ENCODE measurements around the gene PREX1. TPM values are rescaled to one million over a fixed set of nuclear protein-coding genes. Genes with fewer than 3 reads are reported as not detected.

The PREX1 gene
- total RNA-seq, 1 experiment from 2014 or later: 41.4 TPM

GRCh38 chr20:48652961-48653705 is 174.7 kb downstream of the PREX1 start:
- no peak for DNase-seq (ENCODE audit: low read depth)
- in situ Hi-C loops (cut with HindIII; ENCODE audit: low pct_unique_long_range_greater_than_20kb, low sequenced_read_pairs): no loop called here

- no peak for DNase-seq (ENCODE audit: low read depth)
- in situ Hi-C loops (cut with HindIII; ENCODE audit: low pct_unique_long_range_greater_than_20kb, low sequenced_read_pairs): no loop called here
Observed at GRCh38 chr20:48651960-48652359, 175.8 kb downstream of the PREX1 start.

- in situ Hi-C loops (cut with HindIII; ENCODE audit: low pct_unique_long_range_greater_than_20kb, low sequenced_read_pairs): no loop called here
- DNase-seq (ENCODE audit: low read depth): no peak
Observed at GRCh38 chr20:48651271-48651670, 176.5 kb downstream of the PREX1 start.

GRCh38 chr20:48649868-48650267 is 177.9 kb downstream of the PREX1 start:
- DNase-seq (ENCODE audit: low read depth): no peak
- in situ Hi-C loops (cut with HindIII; ENCODE audit: low pct_unique_long_range_greater_than_20kb, low sequenced_read_pairs): no loop called here

- in situ Hi-C loops (cut with HindIII; ENCODE audit: low pct_unique_long_range_greater_than_20kb, low sequenced_read_pairs): no loop called here
- no peak for DNase-seq (ENCODE audit: low read depth)
Observed at GRCh38 chr20:48649104-48649626, 178.6 kb downstream of the PREX1 start.

- DNase-seq (ENCODE audit: low read depth): no peak
- in situ Hi-C loops (cut with HindIII; ENCODE audit: low pct_unique_long_range_greater_than_20kb, low sequenced_read_pairs): no loop called here
Observed at GRCh38 chr20:48648482-48649051, 179.2 kb downstream of the PREX1 start.

- no peak for DNase-seq (ENCODE audit: low read depth)
- in situ Hi-C loops (cut with HindIII; ENCODE audit: low pct_unique_long_range_greater_than_20kb, low sequenced_read_pairs): no loop called here
Observed at GRCh38 chr20:48647858-48648257, 179.9 kb downstream of the PREX1 start.

GRCh38 chr20:48645666-48646065 is 182.1 kb downstream of the PREX1 start:
- DNase-seq (ENCODE audit: low read depth): no peak
- in situ Hi-C loops (cut with HindIII; ENCODE audit: low pct_unique_long_range_greater_than_20kb, low sequenced_read_pairs): no loop called here

- in situ Hi-C loops (cut with HindIII; ENCODE audit: low pct_unique_long_range_greater_than_20kb, low sequenced_read_pairs): no loop called here
- DNase-seq (ENCODE audit: low read depth): no peak
Observed at GRCh38 chr20:48644286-48644828, 183.4 kb downstream of the PREX1 start.

- in situ Hi-C loops (cut with HindIII; ENCODE audit: low pct_unique_long_range_greater_than_20kb, low sequenced_read_pairs): no loop called here
- DNase-seq (ENCODE audit: low read depth): no peak
Observed at GRCh38 chr20:48642105-48642880, 185.5 kb downstream of the PREX1 start.

GRCh38 chr20:48640871-48641270 is 186.9 kb downstream of the PREX1 start:
- in situ Hi-C loops (cut with HindIII; ENCODE audit: low pct_unique_long_range_greater_than_20kb, low sequenced_read_pairs): no loop called here
- no peak for DNase-seq (ENCODE audit: low read depth)

GRCh38 chr20:48639899-48640298 is 187.9 kb downstream of the PREX1 start:
- DNase-seq (ENCODE audit: low read depth): no peak
- in situ Hi-C loops (cut with HindIII; ENCODE audit: low pct_unique_long_range_greater_than_20kb, low sequenced_read_pairs): no loop called here

- in situ Hi-C loops (cut with HindIII; ENCODE audit: low pct_unique_long_range_greater_than_20kb, low sequenced_read_pairs): no loop called here
- peak; percentile 54 for DNase-seq (ENCODE audit: low read depth)
Observed at GRCh38 chr20:48638546-48638945, 189.3 kb downstream of the PREX1 start.

- DNase-seq (ENCODE audit: low read depth): no peak
- in situ Hi-C loops (cut with HindIII; ENCODE audit: low pct_unique_long_range_greater_than_20kb, low sequenced_read_pairs): no loop called here
Observed at GRCh38 chr20:48637461-48637860, 190.3 kb downstream of the PREX1 start.

- DNase-seq (ENCODE audit: low read depth): no peak
- in situ Hi-C loops (cut with HindIII; ENCODE audit: low pct_unique_long_range_greater_than_20kb, low sequenced_read_pairs): no loop called here
Observed at GRCh38 chr20:48636301-48636700, 191.5 kb downstream of the PREX1 start.

- in situ Hi-C loops (cut with HindIII; ENCODE audit: low pct_unique_long_range_greater_than_20kb, low sequenced_read_pairs): no loop called here
- peak; percentile 52 for DNase-seq (ENCODE audit: low read depth)
Observed at GRCh38 chr20:48635791-48636267, 192.0 kb downstream of the PREX1 start.

- DNase-seq (ENCODE audit: low read depth): no peak
- in situ Hi-C loops (cut with HindIII; ENCODE audit: low pct_unique_long_range_greater_than_20kb, low sequenced_read_pairs): no loop called here
Observed at GRCh38 chr20:48635361-48635760, 192.4 kb downstream of the PREX1 start.

GRCh38 chr20:48634641-48635040 is 193.2 kb downstream of the PREX1 start:
- DNase-seq (ENCODE audit: low read depth): no peak
- in situ Hi-C loops (cut with HindIII; ENCODE audit: low pct_unique_long_range_greater_than_20kb, low sequenced_read_pairs): no loop called here
